Measurements from ENCODE around the gene SEPTIN8. TPM values are rescaled to one million over a fixed set of nuclear protein-coding genes. Genes with fewer than 3 reads are reported as not detected.

The SEPTIN8 gene
- total and polyA plus RNA-seq, 2 donors (not counting 3 experiments of a cell fraction or from before 2014, with no cell fraction given), result 56.6 to 82.1 TPM

- Histone ChIP-seq H3K27ac (ENCODE audit: insufficient read depth, low read depth, low read length) (no peak overlapping the region), H3K36me3 (ENCODE audit: control insufficient read depth in 2 of 2, extremely low read depth in 1 of 2, insufficient read depth in 2 of 2, low read length in 2 of 2) (peaks cover 2 to 4% of the 10 kb centered on the region in 2 experiments), H3K4me3 (replicated peaks in 1 of 3; ENCODE audit: insufficient read depth in 1 of 3, low read depth in 1 of 3, low read length in 3 of 3) (no peak overlapping the region), H4K20me1 (replicated peaks; ENCODE audit: control insufficient read depth, extremely low read depth, insufficient read depth, low read length) (no peaks in the 10 kb centered on the region), H2AFZ (ENCODE audit: low read depth, low read length) (no peak overlapping the region), H3K9me3 (replicated peaks; ENCODE audit: control insufficient read depth, insufficient read depth, low read length) (no peaks in the 10 kb centered on the region), H3K9me1 (replicated peaks; ENCODE audit: control insufficient read depth, extremely low read depth, insufficient read depth, low read length) (no peaks in the 10 kb centered on the region), H3K79me2 (ENCODE audit: control insufficient read depth, insufficient read depth, low read length) (no peaks in the 10 kb centered on the region), H3K4me2 (ENCODE audit: insufficient read depth, low read length) (no peak overlapping the region), H3K27me3 (ENCODE audit: control insufficient read depth in 2 of 2, insufficient read depth in 2 of 2, low read length in 2 of 2) (no peaks in the 10 kb centered on the region), H3K4me1 (ENCODE audit: control insufficient read depth, extremely low read depth, insufficient read depth, low read length) (peaks cover 6% of the 10 kb centered on the region), H3K9ac (replicated peaks; ENCODE audit: extremely low read depth, insufficient read depth, low read length) (no peak overlapping the region)
- dilution Hi-C loops (cut with MboI; ENCODE audit: extremely low pct_ligation_motif_present, low sequenced_read_pairs) (no loop called here), intact Hi-C loops (cut with micrococcal nuclease) (loop anchor here (5.0 to 10.0 kb wide), 3 partner anchors 296 to 529 kb away; partner anchors contain the start of gene SLC22A4)
- TF ChIP-seq MAX (IDR thresholded peaks at IDR 0.05; ENCODE audit: insufficient read depth, insufficient read length) (no peak), POLR2A (IDR thresholded peaks at IDR 0.05; ENCODE audit: low read depth, low read length) (no peak), MYC (IDR thresholded peaks at IDR 0.05; ENCODE audit: low read depth, low read length) (no peak), EZH2 (IDR thresholded peaks at IDR 0.05; ENCODE audit: borderline replicate concordance, low read depth, low read length, severe bottlenecking) (no peak), POLR2AphosphoS5 (IDR thresholded peaks at IDR 0.05; ENCODE audit: insufficient read depth, low read depth, low read length) (no peak), CTCF (IDR thresholded peaks at IDR 0.05; ENCODE audit: extremely low read depth in 1 of 2, insufficient read depth in 1 of 2, low read depth in 1 of 2, low read length in 2 of 2) (no peak), FOS (IDR thresholded peaks at IDR 0.05; ENCODE audit: borderline replicate concordance, insufficient read depth, low read length) (no peak), JUN (IDR thresholded peaks at IDR 0.05; ENCODE audit: borderline replicate concordance, insufficient read depth, insufficient read length, low read depth) (no peak), GATA2 (IDR thresholded peaks at IDR 0.05; ENCODE audit: insufficient read depth, insufficient read length, low read depth, low read length) (no peak)
- DNase-seq (ENCODE audit: low read depth, low spot score) (no peak), FAIRE-seq (no peak)
- POLR2A ChIA-PET, result no interaction called here
- CTCF ChIA-PET, result interaction anchor here (0.7 to 1.3 kb wide), 4 partner anchors 69 to 318 kb away, joined by 3 to 4 read pairs (median 4); no protein-coding TSS in a partner anchor
- BruUV-seq (replicated peaks), result no TSS peak
These were observed 46.5 kb upstream of the SEPTIN8 start for GRCh38 chr5:132823481-132824050.

Measured in endothelial cell of umbilical vein (primary cell).